ENCODE results near the gene PREX1. TPM values are rescaled to one million over a fixed set of nuclear protein-coding genes. Genes with fewer than 3 reads are reported as not detected.

PREX1 gene
- total RNA-seq, 2 donors from 2014 or later, result 7.4 to 37.9 TPM

GRCh38 chr20:48719598-48720255 is 108.1 kb downstream of the PREX1 start:
- TF ChIP-seq POLR2AphosphoS5 (IDR thresholded peaks at IDR 0.05) (no peak), POLR2A (IDR thresholded peaks at IDR 0.05) (no peak), CTCF (IDR thresholded peaks at IDR 0.05) (no peak)
- intact Hi-C loops (cut with DNase I), result no loop called here
- Histone ChIP-seq H3K27me3 (replicated peaks; ENCODE audit: insufficient read depth) (no peaks in the 10 kb centered on the region), H3K9me3 (no peaks in the 10 kb centered on the region), H3K4me1 (replicated peaks) (no peaks in the 10 kb centered on the region), H3K36me3 (no peaks in the 10 kb centered on the region), H3K27ac (no peak overlapping the region), H3K4me3 (no peak overlapping the region)
- no peak for DNase-seq (ENCODE audit: low spot score)
- 98% methylated on average over 4 of the region's 4 CpGs for WGBS

- Histone ChIP-seq H3K27me3 (replicated peaks; ENCODE audit: insufficient read depth) (no peaks in the 10 kb centered on the region), H3K36me3 (no peaks in the 10 kb centered on the region), H3K4me3 (no peak overlapping the region), H3K4me1 (replicated peaks) (no peaks in the 10 kb centered on the region), H3K27ac (no peak overlapping the region), H3K9me3 (no peaks in the 10 kb centered on the region)
- no peak for DNase-seq (ENCODE audit: low spot score)
- intact Hi-C loops (cut with DNase I), result no loop called here
- TF ChIP-seq POLR2AphosphoS5 (IDR thresholded peaks at IDR 0.05) (no peak), CTCF (IDR thresholded peaks at IDR 0.05) (no peak), POLR2A (IDR thresholded peaks at IDR 0.05) (no peak)
- WGBS, result 94% methylated on average over 8 of the region's 8 CpGs
Observed at GRCh38 chr20:48718786-48719578, 108.8 kb downstream of the PREX1 start.

- intact Hi-C loops (cut with DNase I), result no loop called here
Observed at GRCh38 chr20:48717680-48718223, 110.0 kb downstream of the PREX1 start.

GRCh38 chr20:48717095-48717672 is 110.6 kb downstream of the PREX1 start:
- Histone ChIP-seq H3K4me1 (replicated peaks) (no peaks in the 10 kb centered on the region), H3K9me3 (no peaks in the 10 kb centered on the region), H3K4me3 (no peak overlapping the region), H3K27ac (no peak overlapping the region), H3K27me3 (replicated peaks; ENCODE audit: insufficient read depth) (no peaks in the 10 kb centered on the region), H3K36me3 (no peaks in the 10 kb centered on the region)
- intact Hi-C loops (cut with DNase I), result no loop called here
- no peak for DNase-seq (ENCODE audit: low spot score)
- WGBS, result 76% methylated on average over 2 of the region's 2 CpGs
- TF ChIP-seq POLR2AphosphoS5 (IDR thresholded peaks at IDR 0.05), result no peak
- no peak for TF ChIP-seq POLR2A (IDR thresholded peaks at IDR 0.05)
- TF ChIP-seq CTCF (IDR thresholded peaks at IDR 0.05), result no peak

More at GRCh38 chr20:48717680-48718223, 110.0 kb downstream of the PREX1 start:
- no peak for DNase-seq (ENCODE audit: low spot score)
- Histone ChIP-seq H3K4me3 (no peak overlapping the region), H3K27me3 (replicated peaks; ENCODE audit: insufficient read depth) (no peaks in the 10 kb centered on the region), H3K36me3 (no peaks in the 10 kb centered on the region), H3K27ac (no peak overlapping the region), H3K4me1 (replicated peaks) (no peaks in the 10 kb centered on the region), H3K9me3 (no peaks in the 10 kb centered on the region)
- WGBS, result 55% methylated on average over 6 of the region's 6 CpGs
- TF ChIP-seq CTCF (IDR thresholded peaks at IDR 0.05), result no peak
- TF ChIP-seq POLR2A (IDR thresholded peaks at IDR 0.05), result no peak
- no peak for TF ChIP-seq POLR2AphosphoS5 (IDR thresholded peaks at IDR 0.05)

Measured in prostate gland (tissue), 2 donors.